Gastroesophageal sphincter (tissue), 4 donors: ENCODE measurements around the gene TMC6. TPM values are rescaled to one million over a fixed set of nuclear protein-coding genes. Genes with fewer than 3 reads are reported as not detected.

Experiments used
- ATAC-seq: fragments of 150-250 bp; one replicate; pipeline ENCODE4 v1.9.1; 2016; ENCODE audit warnings: mild to moderate bottlenecking, moderate library complexity
- H3K27ac ChIP-seq, 4 donors: fragments of 200-600 bp; sonication (generic) in 3 of 4; 1 replicate in 3 of 4; 2 replicates in 1 of 4; pipeline ENCODE4 v1.5.1; 2016 to 2019
- H3K27me3 ChIP-seq: fragments of 200-600 bp; sonication (generic); one replicate; pipeline ENCODE4 v1.5.1; 2019
- H3K36me3 ChIP-seq, 2 donors: fragments of 200-600 bp; sonication (generic); one replicate each; pipeline ENCODE4 v1.5.1; 2019; ENCODE audit warnings: control low read depth in 1 of 2
- H3K4me1 ChIP-seq, 3 donors: fragments of 200-600 bp; sonication (generic); 1 replicate in 2 of 3; 2 replicates in 1 of 3; pipeline ENCODE4 v1.5.1; 2016 to 2019; ENCODE audit warnings: control low read depth in 2 of 3
- H3K4me3 ChIP-seq, 2 donors: fragments of 200-600 bp; sonication (generic); one replicate each; pipeline ENCODE4 v1.5.1; 2019; ENCODE audit warnings: mild to moderate bottlenecking in 1 of 2, moderate library complexity in 1 of 2
- H3K9me3 ChIP-seq, 3 donors: fragments of 200-600 bp; sonication (generic); one replicate each; pipeline ENCODE4 v1.5.1; 2017 to 2019; ENCODE audit warnings: control low read depth in 2 of 3
- CTCF ChIP-seq, 4 experiments: fragments of 200-600 bp in 2 of 4; fragments of 450-650 bp in 2 of 4; sonication (generic) in 1 of 4; IDR thresholded peaks; one replicate each; pipeline ENCODE4 v1.5.1; 2017 to 2019; ENCODE audit warnings: antibody characterized with exemption in 4 of 4, mild to moderate bottlenecking in 2 of 4, moderate library complexity in 2 of 4
- EP300 ChIP-seq: sonication (generic); formaldehyde crosslinking; IDR thresholded peaks from one replicate; pipeline ENCODE4 v1.6.1; 2017; ENCODE audit warnings: antibody characterized with exemption, mild to moderate bottlenecking
- POLR2A ChIP-seq, 2 donors: fragments of 450-650 bp; IDR thresholded peaks; one replicate each; pipeline ENCODE4 v1.6.1; 2017; ENCODE audit warnings: antibody characterized with exemption in 2 of 2, mild to moderate bottlenecking in 2 of 2, moderate library complexity in 1 of 2
- POLR2AphosphoS5 ChIP-seq: sonication (generic); formaldehyde crosslinking; IDR thresholded peaks from one replicate; pipeline ENCODE4 v1.6.1; 2017; ENCODE audit warnings: antibody characterized with exemption
- whole genome bisulfite sequencing, 2 donors: methylation state at CpG; one replicate each; pipeline ENCODE4 v1.1.5; 2018; ENCODE audit warnings: low coverage in 1 of 2; 5-methylcytosine and 5-hydroxymethylcytosine counted together
- total RNA-seq, 4 donors: library from RNA; depleted of rRNA; stranded (reverse); fragments of >200 nt; gene quantifications; one replicate each; pipeline ENCODE4 v1.1.0, GENCODE V29; 2016

TMC6 gene
- total RNA-seq, 4 donors from 2014 or later, result 12.4 to 19.0 (median 15.5) TPM

- H3K27me3 ChIP-seq, result no peaks in the 10 kb centered on the region
- H3K36me3 ChIP-seq, result peaks cover 0 to 63% of the 10 kb centered on the region in 2 donors
- no peak overlapping the region for H3K4me3 ChIP-seq
- H3K4me1 ChIP-seq, result peaks cover 0 to 53% (median 6%) of the 10 kb centered on the region in 3 donors
- WGBS, 2 donors, result 72 to 76% methylated on average over 11 to 18 of the region's 18 CpGs
- no peak for TF ChIP-seq POLR2A (IDR thresholded peaks at IDR 0.05)
- no peak for TF ChIP-seq EP300
- no peak for TF ChIP-seq CTCF (IDR thresholded peaks at IDR 0.05)
- TF ChIP-seq POLR2AphosphoS5, result no peak
- H3K27ac ChIP-seq, result no peak overlapping the region
- H3K9me3 ChIP-seq, result no peaks in the 10 kb centered on the region
- no peak for ATAC-seq
Measured at GRCh38 chr17:78108726-78109488, 19.6 kb downstream of the TMC6 start.

- Histone ChIP-seq H3K36me3 (peaks cover 0 to 71% of the 10 kb centered on the region in 2 donors), H3K27ac (peak overlapping the region in 1 of 4 donors; percentile 45), H3K9me3 (no peaks in the 10 kb centered on the region), H3K4me3 (no peak overlapping the region), H3K4me1 (peaks cover 0 to 51% (median 6%) of the 10 kb centered on the region in 3 donors), H3K27me3 (no peaks in the 10 kb centered on the region)
- WGBS, 2 donors, result 87% methylated on average over 6 of the region's 21 CpGs; no CpG with 5 or more reads in 1 of the 2 donors
- ATAC-seq, result no peak
- TF ChIP-seq EP300 (no peak), CTCF (IDR thresholded peaks at IDR 0.05) (no peak), POLR2AphosphoS5 (no peak), POLR2A (IDR thresholded peaks at IDR 0.05) (no peak)
Measured at GRCh38 chr17:78107976-78108725, 20.4 kb downstream of the TMC6 start.

- Histone ChIP-seq H3K27me3 (no peaks in the 10 kb centered on the region), H3K4me1 (peaks cover 0 to 51% (median 3%) of the 10 kb centered on the region in 3 donors), H3K27ac (peak overlapping the region in 1 of 4 donors; percentile 45), H3K9me3 (no peaks in the 10 kb centered on the region), H3K4me3 (no peak overlapping the region), H3K36me3 (peaks cover 0 to 78% of the 10 kb centered on the region in 2 donors)
- no peak for ATAC-seq
- WGBS, 2 donors, result 65 to 69% methylated on average over 7 to 10 of the region's 10 CpGs
- no peak for TF ChIP-seq CTCF (IDR thresholded peaks at IDR 0.05)
- no peak for TF ChIP-seq EP300
- TF ChIP-seq POLR2AphosphoS5, result no peak
- TF ChIP-seq POLR2A (IDR thresholded peaks at IDR 0.05), result no peak
Measured at GRCh38 chr17:78107457-78107856, 21.1 kb downstream of the TMC6 start.

GRCh38 chr17:78106211-78106610 lies 22.3 kb downstream of the TMC6 start:
- WGBS, 2 donors, result 74 to 75% methylated on average over 11 to 14 of the region's 15 CpGs
- peak overlapping the region in 1 of 4 donors; percentile 35 for H3K27ac ChIP-seq
- TF ChIP-seq POLR2AphosphoS5, result no peak
- TF ChIP-seq POLR2A (IDR thresholded peaks at IDR 0.05), result no peak
- no peak for TF ChIP-seq EP300
- no peak for TF ChIP-seq CTCF (IDR thresholded peaks at IDR 0.05)
- H3K4me1 ChIP-seq, result peaks cover 0 to 47% (median 3%) of the 10 kb centered on the region in 3 donors
- H3K27me3 ChIP-seq, result no peaks in the 10 kb centered on the region
- H3K9me3 ChIP-seq, result no peaks in the 10 kb centered on the region
- no peak overlapping the region for H3K4me3 ChIP-seq
- peaks cover 0 to 80% of the 10 kb centered on the region in 2 donors for H3K36me3 ChIP-seq
- ATAC-seq, result no peak
